ENCODE measurements around the gene CDRT4. TPM values are rescaled to one million over a fixed set of nuclear protein-coding genes. Genes with fewer than 3 reads are reported as not detected.
"Not testable (repeated sequence)": the region's sequence is repeated elsewhere in the genome, so short reads cannot be mapped to it uniquely, and the experiment has no call there.

The CDRT4 gene
- total RNA-seq, 4 donors from 2014 or later = 7.1 to 23.8 (median 8.8) TPM

DNA sequence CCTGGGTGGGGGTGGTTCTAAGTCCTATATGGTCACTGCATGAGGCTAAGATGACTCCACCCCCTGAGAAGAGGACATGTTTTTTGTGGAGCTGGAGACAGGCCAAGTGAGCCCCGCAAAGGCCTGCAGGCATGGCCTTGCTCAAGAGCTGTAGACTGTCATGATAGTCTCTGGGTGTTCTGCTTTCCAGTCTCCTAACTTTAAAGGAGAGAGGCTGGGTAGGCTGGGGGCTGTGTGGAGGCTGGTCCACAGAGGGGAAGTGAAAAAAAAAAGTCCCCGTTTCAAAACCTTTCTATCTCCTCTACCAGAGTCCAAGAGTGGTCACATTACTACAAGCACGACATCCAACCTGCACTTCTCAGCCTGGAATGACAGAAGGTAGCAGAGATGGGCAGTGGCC, 27.1 kb downstream of the CDRT4 start:
- Histone ChIP-seq H3K27me3 (no peaks in the 10 kb centered on the region), H3K4me1 (peaks cover 9% of the 10 kb centered on the region), H3K4me3 (no peak overlapping the region), H3K27ac (no peak overlapping the region), H3K36me3 (no peaks in the 10 kb centered on the region), H3K9me3 (no peaks in the 10 kb centered on the region)
- no peak for DNase-seq (ENCODE audit: low spot score in 2 of 2)
- TF ChIP-seq EP300 (IDR thresholded peaks at IDR 0.05) (no peak), POLR2A (IDR thresholded peaks at IDR 0.05) (no peak), POLR2AphosphoS5 (IDR thresholded peaks at IDR 0.05) (no peak)
- TF ChIP-seq, protein P1, sequence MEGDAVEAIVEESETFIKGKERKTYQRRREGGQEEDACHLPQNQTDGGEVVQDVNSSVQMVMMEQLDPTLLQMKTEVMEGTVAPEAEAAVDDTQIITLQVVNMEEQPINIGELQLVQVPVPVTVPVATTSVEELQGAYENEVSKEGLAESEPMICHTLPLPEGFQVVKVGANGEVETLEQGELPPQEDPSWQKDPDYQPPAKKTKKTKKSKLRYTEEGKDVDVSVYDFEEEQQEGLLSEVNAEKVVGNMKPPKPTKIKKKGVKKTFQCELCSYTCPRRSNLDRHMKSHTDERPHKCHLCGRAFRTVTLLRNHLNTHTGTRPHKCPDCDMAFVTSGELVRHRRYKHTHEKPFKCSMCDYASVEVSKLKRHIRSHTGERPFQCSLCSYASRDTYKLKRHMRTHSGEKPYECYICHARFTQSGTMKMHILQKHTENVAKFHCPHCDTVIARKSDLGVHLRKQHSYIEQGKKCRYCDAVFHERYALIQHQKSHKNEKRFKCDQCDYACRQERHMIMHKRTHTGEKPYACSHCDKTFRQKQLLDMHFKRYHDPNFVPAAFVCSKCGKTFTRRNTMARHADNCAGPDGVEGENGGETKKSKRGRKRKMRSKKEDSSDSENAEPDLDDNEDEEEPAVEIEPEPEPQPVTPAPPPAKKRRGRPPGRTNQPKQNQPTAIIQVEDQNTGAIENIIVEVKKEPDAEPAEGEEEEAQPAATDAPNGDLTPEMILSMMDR (IDR thresholded peaks at IDR 0.05) = no peak
- 82% methylated on average over 3 of the region's 3 CpGs for WGBS

DNA sequence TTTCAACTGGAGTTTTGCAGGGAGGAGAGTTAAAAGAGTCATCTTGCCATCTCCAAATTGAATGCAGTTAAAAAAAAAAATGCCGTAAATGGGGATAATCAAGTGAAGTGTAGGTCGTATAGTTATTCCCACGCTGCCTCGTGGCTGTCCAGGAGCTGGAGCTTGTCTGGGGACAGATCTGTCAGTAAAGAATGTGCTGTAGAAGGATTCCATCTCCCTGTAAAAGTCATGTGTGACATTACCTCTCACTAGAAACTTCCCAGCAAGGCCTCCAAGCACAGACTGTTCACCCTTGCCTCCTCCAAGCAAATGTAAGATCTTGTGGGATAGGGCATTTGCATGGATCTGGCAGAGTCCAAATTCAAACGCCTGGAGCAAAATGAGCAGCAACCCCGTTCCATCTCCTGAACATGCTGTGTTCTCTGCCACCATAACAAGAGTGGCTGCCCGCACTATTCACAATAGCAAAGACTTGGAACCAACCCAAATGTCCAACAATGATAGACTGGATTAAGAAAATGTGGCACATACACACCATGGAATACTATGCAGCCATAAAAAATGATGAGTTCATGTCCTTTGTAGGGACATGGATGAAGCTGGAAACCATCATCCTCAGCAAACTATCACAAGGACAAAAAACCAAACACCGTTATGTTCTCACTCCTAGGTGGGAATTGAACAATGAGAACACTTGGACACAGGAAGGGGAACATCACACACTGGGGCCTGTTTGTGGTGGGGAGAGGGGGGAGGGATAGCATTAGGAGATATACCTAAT, 28.0 kb downstream of the CDRT4 start:
- WGBS = 83% methylated on average over 8 of the region's 8 CpGs
- not testable (repeated sequence) for DNase-seq (ENCODE audit: low spot score in 2 of 2); H3K4me1 ChIP-seq; H3K9me3 ChIP-seq; H3K27me3 ChIP-seq; H3K27ac ChIP-seq; H3K4me3 ChIP-seq; H3K36me3 ChIP-seq

DNA sequence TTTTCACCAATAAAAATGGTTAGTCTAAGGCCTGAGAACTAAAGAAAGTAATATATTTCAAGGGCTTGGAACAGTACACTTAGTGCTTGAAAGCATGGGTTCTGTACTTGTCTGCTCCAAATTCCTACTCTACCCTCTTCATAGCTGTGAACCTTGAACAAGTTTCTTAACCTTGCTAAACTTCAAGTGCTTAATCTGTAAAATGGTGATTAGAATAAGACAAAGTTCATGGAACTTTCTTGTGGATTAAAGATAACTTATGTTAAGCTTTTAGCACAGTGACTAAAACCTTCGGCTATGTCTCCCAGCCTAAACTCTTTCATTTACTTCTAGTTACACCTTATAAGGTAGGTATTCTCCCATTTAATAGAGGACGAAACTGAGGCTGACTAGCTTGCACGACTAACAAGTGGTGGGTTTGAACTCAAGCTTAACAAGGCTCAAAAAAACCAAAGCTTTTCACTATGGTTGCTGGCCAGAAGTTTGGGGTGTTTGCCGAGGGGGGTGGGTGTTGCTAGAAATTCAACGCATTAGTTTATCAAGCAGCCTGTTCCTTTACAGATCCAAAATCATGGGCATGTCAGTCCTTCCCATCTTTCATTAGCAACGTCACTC, 28.8 kb downstream of the CDRT4 start:
- Histone ChIP-seq H3K36me3 (no peaks in the 10 kb centered on the region), H3K27ac (no peak overlapping the region), H3K4me1 (peaks cover 9% of the 10 kb centered on the region), H3K4me3 (no peak overlapping the region), H3K27me3 (no peaks in the 10 kb centered on the region), H3K9me3 (no peaks in the 10 kb centered on the region)
- DNase-seq (ENCODE audit: low spot score in 2 of 2) = no peak
- 87% methylated on average over 6 of the region's 6 CpGs for WGBS
- no peak for TF ChIP-seq POLR2AphosphoS5 (IDR thresholded peaks at IDR 0.05)
- no peak for TF ChIP-seq EP300 (IDR thresholded peaks at IDR 0.05)
- TF ChIP-seq, protein P1 (IDR thresholded peaks at IDR 0.05) = no peak
- TF ChIP-seq POLR2A (IDR thresholded peaks at IDR 0.05) = no peak

DNA sequence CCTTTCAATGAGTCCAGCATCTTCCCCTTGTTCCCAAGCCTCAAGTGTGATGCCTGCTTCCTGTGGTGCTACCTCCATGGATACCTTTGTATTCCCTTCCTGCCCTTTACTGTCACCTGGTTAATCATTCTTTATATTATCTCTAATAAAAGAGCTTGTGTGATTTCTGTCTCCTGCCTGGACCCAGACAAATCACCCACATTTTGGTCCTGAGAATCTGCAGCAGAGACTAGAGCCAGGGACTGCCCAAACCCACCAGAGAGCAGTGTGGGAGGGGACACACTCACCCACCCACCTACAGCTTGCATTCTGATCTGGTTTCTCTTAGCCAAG, 30.2 kb downstream of the CDRT4 start:
- TF ChIP-seq, protein P1 (IDR thresholded peaks at IDR 0.05) = no peak
- TF ChIP-seq POLR2AphosphoS5 (IDR thresholded peaks at IDR 0.05) (no peak), POLR2A (IDR thresholded peaks at IDR 0.05) (no peak), EP300 (IDR thresholded peaks at IDR 0.05) (no peak)
- Histone ChIP-seq H3K4me1 (peaks cover 9% of the 10 kb centered on the region), H3K9me3 (no peaks in the 10 kb centered on the region), H3K27me3 (no peaks in the 10 kb centered on the region), H3K27ac (no peak overlapping the region), H3K36me3 (no peaks in the 10 kb centered on the region), H3K4me3 (no peak overlapping the region)
- DNase-seq (ENCODE audit: low spot score in 2 of 2) = no peak

DNA sequence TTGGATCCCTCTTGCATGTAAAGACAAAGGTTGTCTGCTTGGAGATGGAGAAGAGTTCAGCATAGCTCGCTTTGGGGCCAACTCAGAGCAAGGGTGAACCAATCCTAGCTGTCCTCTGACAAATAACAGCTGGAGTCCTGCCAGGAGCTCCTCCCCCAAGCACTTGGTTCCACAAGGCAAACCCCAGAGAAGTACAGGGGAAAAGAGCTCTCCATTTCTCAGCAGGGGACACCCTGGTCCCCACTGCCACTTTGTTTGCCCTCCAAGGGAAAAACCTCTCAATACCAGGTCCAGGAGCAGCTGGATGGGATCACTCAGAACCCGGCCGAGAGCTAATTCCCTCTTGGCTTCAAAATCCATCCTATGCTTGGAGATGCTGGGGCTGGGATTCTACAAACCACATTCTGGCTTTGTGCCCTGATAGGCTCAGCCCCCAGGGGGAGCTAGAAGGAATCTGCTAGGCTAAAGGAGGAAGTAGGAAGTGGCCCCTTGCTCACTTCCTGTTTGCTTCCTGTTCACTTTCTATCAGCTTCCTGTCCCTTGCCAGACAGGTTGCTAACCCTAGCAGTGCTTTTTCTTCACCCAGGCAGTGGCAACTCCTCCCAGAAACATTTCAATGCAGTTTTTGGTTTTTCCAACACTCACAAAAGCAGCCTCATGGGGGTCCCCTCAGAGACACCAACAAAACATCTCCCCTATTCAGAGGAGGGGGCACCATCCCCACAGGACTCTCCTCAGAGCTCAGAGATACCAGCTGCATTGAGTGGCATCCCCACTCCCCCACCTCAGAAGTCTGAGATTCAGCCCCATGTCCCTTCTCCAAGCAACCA, 30.7 kb downstream of the CDRT4 start:
- no peak for TF ChIP-seq POLR2AphosphoS5 (IDR thresholded peaks at IDR 0.05)
- TF ChIP-seq, protein P1 (IDR thresholded peaks at IDR 0.05) = no peak
- no peak for TF ChIP-seq EP300 (IDR thresholded peaks at IDR 0.05)
- TF ChIP-seq POLR2A (IDR thresholded peaks at IDR 0.05) = no peak
- no peaks in the 10 kb centered on the region for H3K36me3 ChIP-seq
- H3K9me3 ChIP-seq = no peaks in the 10 kb centered on the region
- H3K4me3 ChIP-seq = no peak overlapping the region
- H3K4me1 ChIP-seq = peaks cover 9% of the 10 kb centered on the region
- WGBS = 31% methylated on average over 2 of the region's 3 CpGs
- peak in 1 of 2 donors; percentile 83 for DNase-seq (ENCODE audit: low spot score in 2 of 2)
- H3K27me3 ChIP-seq = no peaks in the 10 kb centered on the region
- peak overlapping the region; percentile 40 for H3K27ac ChIP-seq
